Hippocampal formation (tissue), 2 donors: Measurements from ENCODE around the gene PRIMA1.

ENCODE experiments used
- DNase-seq, 2 donors: peaks; one replicate each; lab custom pipeline; 2025; lab: John Stamatoyannopoulos, UW

The PRIMA1 gene

GRCh38 chr14:93757206-93757605, 31.1 kb downstream of the PRIMA1 start:
- no peak for DNase-seq

- no peak for DNase-seq
These were observed 34.6 kb downstream of the PRIMA1 start for GRCh38 chr14:93753647-93754046.

GRCh38 chr14:93752980-93753561, 35.2 kb downstream of the PRIMA1 start:
- DNase-seq, result peak; percentile 93 to 96

- DNase-seq, result no peak
These were observed 36.2 kb downstream of the PRIMA1 start for GRCh38 chr14:93751946-93752655.

GRCh38 chr14:93749076-93749420, 39.2 kb downstream of the PRIMA1 start:
- DNase-seq, result no peak

- peak in 1 of 2 donors; percentile 15 for DNase-seq
These were observed 39.8 kb downstream of the PRIMA1 start for GRCh38 chr14:93748208-93749075.

- no peak for DNase-seq
These were observed 40.7 kb downstream of the PRIMA1 start for GRCh38 chr14:93747560-93747959.

GRCh38 chr14:93747102-93747501, 41.2 kb downstream of the PRIMA1 start:
- DNase-seq, result peak in 1 of 2 donors; percentile 50

- no peak for DNase-seq
These were observed 42.5 kb downstream of the PRIMA1 start for GRCh38 chr14:93745603-93746273.

GRCh38 chr14:93744876-93745275, 43.4 kb downstream of the PRIMA1 start:
- DNase-seq, result no peak

- peak in 1 of 2 donors; percentile 23 for DNase-seq
These were observed 44.1 kb downstream of the PRIMA1 start for GRCh38 chr14:93744176-93744575.

- DNase-seq, result no peak
These were observed 44.8 kb downstream of the PRIMA1 start for GRCh38 chr14:93743270-93744060.

- DNase-seq, result no peak
These were observed 45.5 kb downstream of the PRIMA1 start for GRCh38 chr14:93742761-93743160.

- DNase-seq, result no peak
These were observed 46.6 kb downstream of the PRIMA1 start for GRCh38 chr14:93741556-93742230.

GRCh38 chr14:93737634-93738033, 50.7 kb downstream of the PRIMA1 start:
- DNase-seq, result no peak

GRCh38 chr14:93736378-93737014, 51.8 kb downstream of the PRIMA1 start:
- no peak for DNase-seq

- DNase-seq, result no peak
These were observed 53.1 kb downstream of the PRIMA1 start for GRCh38 chr14:93735206-93735605.

GRCh38 chr14:93734086-93734822, 54.0 kb downstream of the PRIMA1 start:
- DNase-seq, result no peak

- peak; percentile 26 to 57 for DNase-seq
These were observed 54.7 kb downstream of the PRIMA1 start for GRCh38 chr14:93733631-93734030.

GRCh38 chr14:93733231-93733630, 55.1 kb downstream of the PRIMA1 start:
- DNase-seq, result no peak
